CD4-positive, alpha-beta T cell treated with Interferon gamma for 1 hour (primary cell): Measurements from ENCODE around the gene GLYATL3.
"Not testable (repeated sequence)": the region's sequence is repeated elsewhere in the genome, so short reads cannot be mapped to it uniquely, and the experiment has no call there.

Experiments used
- DNase-seq: peaks from one replicate; pipeline ENCODE4 v3.0.0-alpha.2; 2020

Gene GLYATL3

GRCh38 chr6:49499623-49500022 is at the start of gene GLYATL3:
GLYATL3 (plus strand) TSS chr6:49499923; CDS start chr6:49511991, 12,068 bp downstream.
- DNase-seq: no peak

DNA sequence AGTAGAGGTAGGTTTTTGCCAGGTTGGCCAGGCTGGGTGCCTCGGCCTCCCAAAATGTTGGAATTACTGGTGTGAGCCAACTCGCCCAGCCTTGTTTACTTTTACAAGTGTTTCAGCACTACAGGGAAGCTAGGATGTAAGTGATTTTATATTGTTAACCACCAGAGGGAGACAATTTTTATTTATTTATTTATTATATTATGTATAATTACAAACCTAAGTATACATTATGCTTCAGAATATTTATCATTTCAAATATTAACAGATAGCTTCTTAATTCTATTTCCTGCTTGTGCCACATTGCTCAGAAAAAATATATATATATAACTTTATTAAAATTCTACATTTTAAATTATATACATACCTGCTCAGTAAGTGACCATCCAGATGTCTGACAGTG is 46.5 kb upstream of the GLYATL3 start:
- DNase-seq: no peak

DNA sequence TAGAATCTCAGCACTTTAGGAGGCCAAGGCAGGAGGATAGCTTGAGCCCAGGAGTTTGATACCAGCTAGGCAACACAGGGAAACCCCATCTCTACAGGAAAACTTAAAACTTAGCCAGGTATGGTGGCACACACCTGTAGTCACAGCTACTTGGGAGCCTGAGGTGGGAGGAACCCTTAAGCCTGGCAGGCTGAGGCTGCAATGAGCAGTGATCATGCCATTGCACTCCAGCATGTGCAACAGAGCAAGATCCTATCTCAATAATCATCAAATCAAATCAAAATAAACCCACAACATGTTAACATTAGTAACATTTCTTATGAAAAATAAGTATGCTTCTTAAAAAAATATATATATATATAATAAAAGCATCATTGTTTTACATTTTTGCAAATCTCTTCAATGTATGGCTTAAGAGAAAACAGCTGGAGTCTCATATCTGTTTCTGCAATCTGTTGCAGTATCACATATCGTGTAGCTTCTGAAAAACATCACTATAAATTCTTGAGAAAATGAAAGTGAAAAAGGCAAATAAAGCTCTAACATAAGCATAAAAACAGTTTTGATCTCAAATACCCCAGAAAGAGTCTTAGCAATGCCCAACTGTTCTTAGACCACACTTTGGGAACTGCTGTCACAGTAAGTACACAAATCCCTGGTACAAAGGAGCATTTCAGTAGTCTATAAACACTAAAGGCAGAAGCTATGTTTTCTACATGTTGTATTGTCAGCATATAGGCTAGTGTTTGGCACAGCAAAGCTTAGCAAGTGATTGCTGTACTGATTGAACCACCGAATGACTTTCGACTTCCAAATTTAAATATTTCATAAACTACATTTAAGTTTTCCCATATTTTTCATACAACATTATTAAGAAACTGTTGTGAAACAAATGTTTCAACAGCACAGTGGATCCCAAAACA is 44.7 kb upstream of the GLYATL3 start:
- no peak for DNase-seq

DNA sequence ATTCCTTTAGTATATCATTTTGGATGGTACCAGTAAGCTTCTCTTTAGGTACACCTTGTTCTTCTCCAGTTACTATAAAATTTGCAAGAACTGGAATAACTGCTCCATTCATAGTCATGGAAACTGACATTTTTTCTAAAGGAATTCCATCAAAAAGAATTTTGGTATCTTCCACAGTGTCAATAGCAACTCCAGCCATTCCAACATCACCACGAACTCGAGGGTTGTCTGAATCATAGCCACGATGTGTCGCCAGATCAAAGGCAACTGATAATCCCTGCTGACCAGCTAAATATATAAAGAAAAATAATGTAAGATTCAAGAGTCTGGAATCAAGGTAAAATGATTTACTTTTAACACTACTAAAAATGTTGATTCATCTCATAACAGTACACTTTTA is 42.0 kb upstream of the GLYATL3 start:
- DNase-seq: no peak

DNA sequence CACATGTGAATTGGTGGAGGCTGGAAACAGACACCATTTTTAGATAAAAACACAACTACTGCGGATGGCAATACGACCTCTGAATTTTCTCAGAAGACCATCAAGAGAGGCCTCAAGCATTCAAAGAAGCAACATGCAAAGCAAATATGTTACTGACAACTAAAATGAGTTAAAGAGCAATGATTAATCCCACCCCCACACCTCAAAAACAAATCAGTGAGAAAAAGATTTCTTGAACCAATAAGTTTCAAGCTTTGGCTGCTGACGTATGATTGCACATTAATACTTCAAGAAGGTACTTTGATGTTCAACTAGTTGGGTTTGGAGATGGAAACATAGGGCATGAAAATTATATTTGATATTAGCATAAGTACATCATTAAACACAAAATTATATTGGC is 37.7 kb upstream of the GLYATL3 start:
- DNase-seq: no peak

DNA sequence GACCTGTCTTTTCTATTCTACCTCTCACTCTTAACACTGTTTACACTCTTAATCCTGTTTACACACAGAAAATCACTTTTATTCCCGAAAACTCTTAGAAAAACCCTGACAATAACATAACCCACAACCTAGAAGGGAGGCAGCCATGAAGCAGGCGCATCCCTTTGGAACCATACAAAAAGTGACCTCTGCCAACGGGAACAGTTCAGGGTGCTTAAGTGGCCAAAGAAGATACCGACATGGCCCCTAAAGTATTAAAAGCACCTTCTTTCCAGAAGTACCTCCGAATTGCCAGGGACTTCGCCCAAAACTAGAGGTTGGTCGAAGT is 37.2 kb upstream of the GLYATL3 start:
- no peak for DNase-seq

DNA sequence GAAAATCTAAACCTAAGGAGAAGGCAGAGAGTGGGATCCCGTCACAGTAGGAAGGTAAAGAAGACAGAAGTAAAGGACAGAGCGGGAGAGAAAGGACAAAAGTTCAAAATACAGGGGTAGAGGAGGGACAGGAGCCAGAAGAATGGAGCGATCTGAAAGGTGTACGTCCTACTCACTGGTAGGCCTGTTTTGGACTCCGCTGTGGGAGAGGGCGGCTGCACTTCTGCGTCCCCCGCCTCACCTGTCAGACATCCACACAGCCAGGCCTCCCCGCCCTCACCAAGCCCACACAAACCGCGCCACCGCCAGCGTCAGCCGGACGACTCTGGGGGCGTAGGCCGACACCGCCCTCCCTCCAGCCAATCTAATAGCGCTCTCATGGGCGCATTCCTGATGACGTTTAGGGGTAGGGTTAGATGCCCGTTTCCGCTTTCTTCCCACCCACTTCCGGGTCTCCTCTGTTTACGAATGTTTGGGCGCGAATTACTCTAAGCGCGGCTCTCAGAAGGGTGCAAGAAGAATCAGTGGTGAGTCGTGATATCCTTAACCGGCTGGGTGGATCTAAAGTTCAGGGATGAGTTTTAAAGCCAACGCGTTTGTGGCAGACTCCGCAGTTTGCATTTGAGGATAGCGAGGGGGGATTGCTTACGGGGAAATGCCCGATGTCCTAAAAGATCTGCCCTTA is 36.7 kb upstream of the GLYATL3 start, which contains the start of the genes CENPQ and MMUT:
CENPQ (plus strand) TSS at position 444 of the 685 bp plus-strand sequence. CDS start 6,807 bp downstream, outside the sequence.
MMUT (minus strand) TSS at position 327 of the 685 bp plus-strand sequence. CDS start 3,787 bp downstream, outside the sequence.
- DNase-seq: peak; percentile 90

- no peak for DNase-seq
Observed at GRCh38 chr6:49463612-49463967, 36.1 kb upstream of the GLYATL3 start.

GRCh38 chr6:49464691-49465090 is 35.0 kb upstream of the GLYATL3 start:
- DNase-seq: no peak

- DNase-seq: no peak
Observed at GRCh38 chr6:49468042-49468441, 31.7 kb upstream of the GLYATL3 start.

DNA sequence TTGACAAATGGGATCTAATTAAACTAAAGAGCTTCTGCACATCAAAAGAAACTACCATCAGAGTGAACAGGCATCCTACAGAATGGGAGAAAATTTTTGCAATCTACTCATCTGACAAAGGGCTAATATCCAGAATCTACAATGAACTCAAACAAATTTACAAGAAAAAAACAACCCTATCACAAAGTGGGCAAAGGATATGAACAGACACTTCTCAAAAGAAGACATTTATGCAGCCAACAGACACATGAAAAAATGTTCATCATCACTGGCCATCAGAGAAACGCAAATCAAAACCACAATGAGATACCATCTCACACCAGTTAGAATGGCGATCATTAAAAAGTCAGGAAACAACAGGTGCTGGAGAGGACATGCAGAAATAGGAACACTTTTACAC is 23.2 kb upstream of the GLYATL3 start:
- DNase-seq: not testable (repeated sequence)

DNA sequence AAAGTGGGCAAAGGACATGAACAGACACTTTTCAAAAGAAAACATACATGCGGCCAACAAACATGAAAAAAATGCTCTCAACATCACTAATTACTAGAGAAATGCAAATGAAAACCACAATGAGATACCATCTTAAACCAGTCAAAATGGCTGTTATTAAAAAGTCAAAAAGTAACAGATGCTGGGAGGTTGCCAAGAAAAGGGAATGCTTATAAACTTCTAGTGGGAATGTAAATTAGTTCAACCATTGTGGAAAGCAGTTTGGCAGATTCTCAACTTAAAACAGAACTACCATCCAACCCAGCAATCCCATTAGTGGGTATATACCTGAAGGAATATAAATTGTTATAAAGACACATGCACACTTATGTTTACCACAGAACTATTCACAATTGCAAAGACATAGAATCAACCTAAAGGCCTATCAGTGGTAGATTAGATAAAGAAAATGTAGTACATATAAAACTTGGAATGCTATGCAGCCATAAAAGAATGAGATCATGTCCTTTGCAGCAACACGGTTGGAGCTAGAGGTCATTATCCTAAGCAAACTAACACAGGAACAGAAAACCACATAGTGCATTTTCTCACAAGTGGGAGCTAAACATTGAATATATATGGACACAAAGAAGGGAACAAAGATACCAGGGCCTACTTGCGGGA is 20.3 kb upstream of the GLYATL3 start:
- DNase-seq: no peak

GRCh38 chr6:49481846-49482245 is 17.9 kb upstream of the GLYATL3 start:
- not testable (repeated sequence) for DNase-seq

GRCh38 chr6:49483380-49483779 is 16.3 kb upstream of the GLYATL3 start:
- DNase-seq: not testable (repeated sequence)

- DNase-seq: no peak
Observed at GRCh38 chr6:49490633-49491032, 9.1 kb upstream of the GLYATL3 start.

GRCh38 chr6:49497304-49497703 is 2.4 kb upstream of the GLYATL3 start:
- DNase-seq: no peak

GRCh38 chr6:49499126-49499525 is 597 bp upstream of the GLYATL3 start:
- DNase-seq: no peak

- DNase-seq: no peak
Observed at GRCh38 chr6:49504666-49505065, 4.9 kb downstream of the GLYATL3 start.

- DNase-seq: no peak
Observed at GRCh38 chr6:49506569-49507111, 6.9 kb downstream of the GLYATL3 start.

- no peak for DNase-seq
Observed at GRCh38 chr6:49509342-49509741, 9.6 kb downstream of the GLYATL3 start.

- DNase-seq: no peak
Observed at GRCh38 chr6:49513153-49513989, 13.6 kb downstream of the GLYATL3 start.
